PC-9 (cell line): ENCODE results near the gene PTPRD. TPM values are rescaled to one million over a fixed set of nuclear protein-coding genes. Genes with fewer than 3 reads are reported as not detected.

Experiments used
- BruUV-seq: library from RNA; stranded (reverse); fragments of 400-500 nt; replicated peaks from 2 replicates; lab custom pipeline; 2021; lab: Mats Ljungman, UMichigan
- CTCF ChIA-PET: fragments of 300-600 bp; sonication (Branson Sonifier 250); formaldehyde crosslinking; loops from one replicate; lab custom pipeline; 2022; ENCODE audit warnings: antibody characterized with exemption; lab: Charles Lee
- POLR2A ChIA-PET: fragments of 300-600 bp; sonication (Branson Sonifier 250); formaldehyde crosslinking; loops from one replicate; lab custom pipeline; 2022; ENCODE audit warnings: antibody characterized with exemption; ENCODE audit not compliant: unreplicated experiment; lab: Charles Lee
- DNase-seq, 2 experiments: peaks; one replicate each; pipeline versions ENCODE4 v3.0.0 to v3.0.0-alpha.2; 2015 to 2022; ENCODE audit warnings: mixed read lengths in 1 of 2
- H2AFZ ChIP-seq: fragments of 200-600 bp; sonication (generic); 2 replicates; pipeline ENCODE4 v1.8.1; 2017; ENCODE audit warnings: antibody characterized with exemption
- H3F3A ChIP-seq: fragments of 200-600 bp; sonication (generic); 2 replicates; pipeline ENCODE4 v1.8.1; 2017; ENCODE audit warnings: antibody characterized with exemption, mild to moderate bottlenecking, low read depth; ENCODE audit not compliant: insufficient read depth
- H3K27ac ChIP-seq: fragments of 200-600 bp; sonication (generic); 2 replicates; pipeline ENCODE4 v1.6.1; 2016; ENCODE audit warnings: mixed run types
- H3K27me3 ChIP-seq: fragments of 200-600 bp; sonication (generic); 2 replicates; pipeline ENCODE4 v1.6.1; 2016; ENCODE audit warnings: low read depth, mixed run types; ENCODE audit not compliant: insufficient read depth
- H3K36me3 ChIP-seq: fragments of 200-600 bp; sonication (generic); 2 replicates; pipeline ENCODE4 v1.6.1; 2016; ENCODE audit warnings: low read depth, mixed run types
- H3K4me1 ChIP-seq: fragments of 200-600 bp; sonication (generic); replicated peaks from 2 replicates; pipeline ENCODE4 v1.6.1; 2016; ENCODE audit warnings: mixed run types; ENCODE audit not compliant: insufficient read depth
- H3K4me2 ChIP-seq: fragments of 200-600 bp; sonication (generic); 2 replicates; pipeline ENCODE4 v1.6.1; 2017; ENCODE audit warnings: mixed run types
- H3K4me3 ChIP-seq: fragments of 200-600 bp; sonication (generic); 2 replicates; pipeline ENCODE4 v1.6.1; 2016; ENCODE audit warnings: mixed run types
- H3K79me2 ChIP-seq: fragments of 200-600 bp; sonication (generic); 2 replicates; pipeline ENCODE4 v1.6.1; 2017; ENCODE audit warnings: low read depth, mixed run types
- H3K9me2 ChIP-seq: fragments of 200-600 bp; sonication (generic); 2 replicates; pipeline ENCODE4 v1.8.1; 2017; ENCODE audit warnings: mild to moderate bottlenecking; ENCODE audit not compliant: insufficient read depth
- H3K9me3 ChIP-seq: fragments of 200-600 bp; sonication (generic); 2 replicates; pipeline ENCODE4 v1.8.1; 2016; ENCODE audit warnings: low read depth; ENCODE audit not compliant: insufficient read depth
- H4K20me1 ChIP-seq: fragments of 200-600 bp; sonication (generic); 2 replicates; pipeline ENCODE4 v1.8.1; 2017; ENCODE audit not compliant: insufficient read depth
- CTCF ChIP-seq: fragments of 200-600 bp; sonication (generic); conservative IDR thresholded peaks from 2 replicates; pipeline ENCODE4 v1.6.1; 2017; ENCODE audit warnings: mixed run types, antibody characterized with exemption, mild to moderate bottlenecking, moderate library complexity
- EZH2 ChIP-seq: fragments of 200-600 bp; sonication (generic); IDR thresholded peaks from 2 replicates; pipeline ENCODE4 v1.8.0; 2017; ENCODE audit warnings: antibody characterized with exemption, low read depth
- intact Hi-C: fragments of 100-400 bp; cut with micrococcal nuclease; formaldehyde crosslinking; loops from one replicate; pipeline ENCODE4 v1.10.0; 2022; ENCODE audit not compliant: unreplicated experiment
- total RNA-seq: library from RNA; stranded (reverse); gene quantifications from 2 replicates; pipeline ENCODE4 v1.2.3, GENCODE V29; 2021

PTPRD gene
- total RNA-seq, 1 experiment from 2014 or later = not detected

- no peak overlapping the region for H3K4me2 ChIP-seq
- intact Hi-C loops = no loop called here
- H3K9me3 ChIP-seq = no peaks in the 10 kb centered on the region
- no peaks in the 10 kb centered on the region for H3K79me2 ChIP-seq
- H3F3A ChIP-seq = no peaks in the 10 kb centered on the region
- H3K36me3 ChIP-seq = no peaks in the 10 kb centered on the region
- H3K4me3 ChIP-seq = no peak overlapping the region
- no peak overlapping the region for H2AFZ ChIP-seq
- H4K20me1 ChIP-seq = no peaks in the 10 kb centered on the region
- DNase-seq = no peak
- POLR2A ChIA-PET = no interaction called here
- H3K4me1 ChIP-seq = no peaks in the 10 kb centered on the region
- TF ChIP-seq CTCF (no peak), EZH2 (no peak)
- H3K9me2 ChIP-seq = no peaks in the 10 kb centered on the region
- no TSS peak for BruUV-seq
- no peaks in the 10 kb centered on the region for H3K27me3 ChIP-seq
- no peak overlapping the region for H3K27ac ChIP-seq
- CTCF ChIA-PET = no interaction called here
Observed at GRCh38 chr9:8558176-8558575, 2054.6 kb downstream of the PTPRD start.

GRCh38 chr9:8555762-8556500, 2056.9 kb downstream of the PTPRD start:
- Histone ChIP-seq H3K4me1 (no peaks in the 10 kb centered on the region), H3K27ac (no peak overlapping the region), H3F3A (no peaks in the 10 kb centered on the region), H3K4me3 (no peak overlapping the region), H2AFZ (no peak overlapping the region), H3K27me3 (no peaks in the 10 kb centered on the region), H3K36me3 (no peaks in the 10 kb centered on the region), H4K20me1 (no peaks in the 10 kb centered on the region), H3K9me3 (no peaks in the 10 kb centered on the region), H3K9me2 (no peaks in the 10 kb centered on the region), H3K4me2 (no peak overlapping the region), H3K79me2 (no peaks in the 10 kb centered on the region)
- intact Hi-C loops = no loop called here
- ChIA-PET POLR2A (no interaction called here), CTCF (no interaction called here)
- TF ChIP-seq CTCF = no peak
- TF ChIP-seq EZH2 = no peak
- no peak for DNase-seq
- BruUV-seq = no TSS peak

DNA sequence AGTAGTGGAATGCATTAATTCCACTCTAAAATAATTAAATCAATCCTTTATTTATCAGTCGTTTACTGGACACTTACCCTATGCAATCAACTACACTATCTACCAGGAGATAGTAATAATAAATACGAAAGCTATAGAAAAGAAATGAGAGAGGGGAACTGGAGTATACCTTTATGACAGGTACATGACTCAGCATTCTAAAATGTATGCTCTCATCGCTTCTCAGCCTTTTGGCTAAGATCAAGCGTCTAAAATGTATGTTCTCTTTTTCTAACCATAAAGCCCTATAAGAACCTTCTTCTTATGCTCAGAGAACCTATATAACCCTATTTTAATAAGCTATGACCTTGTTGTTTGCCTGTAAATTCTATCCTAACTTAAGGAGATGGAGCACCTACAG, 2059.4 kb downstream of the PTPRD start:
- no peaks in the 10 kb centered on the region for H3K9me3 ChIP-seq
- H3F3A ChIP-seq = no peaks in the 10 kb centered on the region
- ChIA-PET POLR2A (no interaction called here), CTCF (no interaction called here)
- H3K9me2 ChIP-seq = no peaks in the 10 kb centered on the region
- H4K20me1 ChIP-seq = no peaks in the 10 kb centered on the region
- DNase-seq = no peak
- no peak overlapping the region for H3K4me2 ChIP-seq
- no peaks in the 10 kb centered on the region for H3K27me3 ChIP-seq
- no peaks in the 10 kb centered on the region for H3K36me3 ChIP-seq
- H3K79me2 ChIP-seq = no peaks in the 10 kb centered on the region
- H2AFZ ChIP-seq = no peak overlapping the region
- TF ChIP-seq EZH2 (no peak), CTCF (no peak)
- no peak overlapping the region for H3K4me3 ChIP-seq
- no TSS peak for BruUV-seq
- intact Hi-C loops = no loop called here
- H3K4me1 ChIP-seq = no peaks in the 10 kb centered on the region
- no peak overlapping the region for H3K27ac ChIP-seq
